HUDEP-2 (cell line): ENCODE measurements around the gene GPC6.

Source experiments
- DNase-seq, 76 experiments: peaks; one replicate each; lab custom pipeline; 2025; ENCODE audit not compliant: unreplicated experiment in 76 of 76; lab: John Stamatoyannopoulos, UW

GPC6 gene

DNA sequence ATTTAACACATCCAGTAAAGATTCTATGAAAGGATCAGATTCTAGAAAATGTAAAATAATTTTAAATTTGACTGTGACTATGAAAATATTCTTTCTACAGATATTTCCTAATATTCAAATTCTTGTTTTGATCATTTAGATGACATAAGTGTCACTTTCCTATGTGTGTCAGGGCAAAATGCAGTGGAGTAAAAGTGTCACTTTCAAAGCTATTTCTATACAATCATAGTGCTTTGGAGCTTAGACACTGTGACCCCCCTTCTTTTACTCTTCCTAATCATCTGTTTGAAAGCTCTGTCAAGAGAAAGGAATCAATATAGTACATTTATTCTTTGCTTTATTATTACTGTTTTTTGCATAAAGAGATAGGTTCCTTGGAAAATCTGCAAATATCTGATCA, 760.9 kb downstream of the GPC6 start:
- no peak for DNase-seq

DNA sequence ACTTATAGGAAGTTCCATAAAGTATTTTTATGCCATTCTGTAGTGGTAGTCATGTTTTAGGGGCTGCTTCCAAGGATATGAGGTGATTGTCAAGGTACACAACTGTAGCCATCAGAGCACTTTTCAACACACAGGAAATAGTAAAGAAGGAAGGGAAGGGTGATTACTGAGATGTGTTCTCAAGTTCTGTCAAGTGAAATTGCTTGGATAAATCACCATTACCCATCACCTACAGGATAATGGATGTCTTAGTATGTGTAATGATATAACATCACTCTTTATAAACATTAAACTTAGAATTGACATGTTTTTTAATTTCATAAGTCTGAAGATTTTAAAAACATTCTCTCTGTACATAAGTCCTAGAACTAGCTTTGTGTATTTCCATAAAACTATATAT, 765.0 kb downstream of the GPC6 start:
- DNase-seq: no peak

DNA sequence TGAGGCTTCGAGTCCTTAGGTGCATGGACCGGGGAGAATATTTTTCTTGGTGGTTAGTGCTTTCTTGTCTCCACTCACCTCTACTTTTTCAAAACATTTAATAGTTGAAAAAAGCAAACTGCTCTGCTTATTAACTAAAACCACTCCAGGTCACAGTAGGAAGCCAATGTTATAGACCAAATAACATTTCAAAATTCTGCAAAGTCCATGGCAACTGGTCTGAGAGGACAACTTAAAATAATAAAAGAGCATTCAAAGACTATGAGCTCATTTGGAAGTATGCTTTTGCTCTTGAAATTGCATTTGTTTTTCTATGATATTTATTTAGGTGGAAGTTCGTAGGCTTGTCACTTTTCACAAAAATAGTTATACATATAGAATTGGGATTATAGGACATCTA, 769.9 kb downstream of the GPC6 start:
- no peak for DNase-seq

DNA sequence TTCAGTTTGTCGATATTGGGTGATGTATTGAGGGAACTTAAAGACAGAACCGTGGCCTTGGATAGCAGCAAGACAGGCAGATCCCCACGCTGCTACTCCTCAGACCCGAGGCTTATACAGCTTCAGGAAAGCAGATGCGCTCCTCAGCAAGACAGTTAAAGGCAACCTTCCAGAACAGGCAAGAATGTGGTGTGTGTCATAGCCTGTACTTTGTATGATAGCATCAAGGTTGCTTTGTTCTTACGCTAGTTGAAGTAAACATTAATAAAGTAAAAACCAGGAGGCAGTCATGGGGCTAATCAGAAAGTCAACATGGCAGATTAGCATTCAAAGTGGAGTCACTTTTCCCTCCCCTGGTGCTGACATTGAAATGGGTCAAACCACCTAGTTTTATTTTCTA, 779.7 kb downstream of the GPC6 start:
- DNase-seq: no peak

DNA sequence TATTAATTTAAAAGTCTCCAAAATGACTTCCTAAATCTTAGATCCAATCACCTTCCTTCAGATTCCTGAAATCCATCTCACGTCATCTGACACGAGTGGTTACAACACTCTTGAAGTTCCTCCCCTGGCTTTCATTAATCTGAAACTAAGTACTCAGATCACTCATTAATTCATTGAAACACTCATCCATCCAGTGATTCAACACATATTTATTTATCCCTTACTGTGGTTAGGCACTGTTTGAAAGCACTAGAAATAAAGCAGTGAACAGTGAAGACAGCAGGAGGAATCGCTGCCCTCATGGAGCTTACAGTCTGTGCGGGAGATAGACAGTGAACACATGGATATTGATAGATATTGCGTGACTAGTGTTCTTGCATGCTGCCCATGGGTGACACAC, 780.5 kb downstream of the GPC6 start:
- DNase-seq: no peak

DNA sequence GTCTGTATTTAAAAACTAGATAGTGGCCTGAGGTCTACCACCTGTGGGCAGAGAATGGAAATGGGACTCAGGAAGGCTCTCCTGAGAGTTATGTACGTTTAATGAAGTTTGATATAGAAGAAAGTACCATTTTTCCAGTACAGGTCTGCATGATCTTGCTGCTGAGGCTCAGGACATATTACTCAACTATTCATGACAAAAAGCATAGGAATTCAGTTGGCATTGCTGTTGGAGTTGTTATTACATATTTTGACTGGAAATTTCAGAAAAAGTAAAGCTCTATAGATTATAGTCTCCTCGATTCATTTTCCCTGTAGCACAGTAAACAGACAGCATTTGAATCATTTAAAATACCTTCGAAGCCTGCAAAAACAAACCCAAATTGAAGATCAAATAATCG, 783.1 kb downstream of the GPC6 start:
- DNase-seq: no peak

DNA sequence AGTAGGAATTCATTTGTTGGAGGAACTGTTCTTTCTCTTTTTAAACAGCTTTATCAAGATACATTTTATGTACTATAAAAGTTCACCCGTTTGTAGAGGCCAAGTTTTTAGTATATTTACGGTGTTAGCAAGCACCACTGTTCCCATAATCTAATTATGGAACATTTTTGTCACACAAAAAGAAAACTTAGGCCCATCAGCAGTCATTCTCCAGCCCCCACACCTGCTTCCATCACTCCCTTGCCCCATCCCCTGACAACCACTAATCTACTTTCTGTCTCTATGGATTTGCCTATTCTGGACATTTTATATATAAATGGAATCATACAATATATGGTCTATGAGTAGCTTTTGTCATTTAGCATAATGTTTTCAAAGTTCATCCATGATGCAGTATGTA, 787.9 kb downstream of the GPC6 start:
- DNase-seq: no peak

DNA sequence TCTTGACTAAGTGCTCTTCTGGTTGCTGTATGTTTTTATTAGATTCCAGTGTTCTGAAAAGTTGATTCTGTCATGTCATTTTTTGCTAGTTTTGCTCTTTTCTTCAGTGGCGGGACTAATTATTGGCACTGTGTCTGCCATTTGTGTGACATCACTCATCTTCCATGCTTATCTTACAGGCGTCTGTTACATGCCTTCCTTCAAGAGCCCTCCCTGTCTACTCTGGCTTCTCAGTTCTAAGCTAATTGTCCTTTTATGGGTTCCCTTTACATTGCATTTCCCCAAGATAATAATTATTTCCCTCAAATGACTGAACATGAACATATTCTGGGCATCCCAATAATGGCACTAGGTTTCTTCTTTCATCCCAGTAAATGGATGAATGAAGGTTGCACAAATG, 793.8 kb downstream of the GPC6 start:
- no peak for DNase-seq

DNA sequence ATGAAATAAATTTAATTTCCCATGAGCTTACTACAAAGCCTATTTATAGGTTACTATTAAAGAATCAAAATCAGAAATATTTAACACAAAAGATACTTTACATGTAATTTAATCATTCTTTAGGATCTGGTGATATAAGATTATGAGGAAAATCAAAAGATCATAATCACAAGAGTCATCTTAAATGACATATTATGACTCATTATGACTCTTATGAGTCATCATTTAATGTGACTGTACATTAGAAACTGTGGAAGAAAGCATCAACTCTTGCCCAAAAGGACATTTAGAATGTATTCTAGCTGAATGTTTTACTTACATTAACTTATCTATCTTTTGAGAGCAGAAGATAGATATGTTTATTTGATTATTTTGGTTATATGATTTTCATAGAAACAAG, 794.2 kb downstream of the GPC6 start:
- no peak for DNase-seq

DNA sequence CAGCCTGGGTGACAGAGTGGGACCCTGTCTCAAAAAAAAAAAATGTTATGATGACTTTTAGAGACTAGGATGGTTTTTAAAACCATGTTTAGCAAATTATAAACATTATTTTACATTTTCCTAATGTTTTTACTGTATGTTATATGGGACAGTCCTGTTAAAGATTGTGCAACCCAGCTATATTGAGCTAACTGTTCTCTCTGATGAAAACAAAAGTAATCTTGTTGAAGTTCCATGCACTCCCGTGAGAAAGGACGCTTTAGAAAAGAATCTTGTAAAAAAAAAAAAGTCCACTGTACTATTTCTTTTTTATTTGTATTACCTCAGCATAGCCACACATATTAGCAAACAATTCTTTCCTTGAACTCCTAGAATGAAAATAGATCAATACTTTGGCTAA, 801.6 kb downstream of the GPC6 start:
- no peak for DNase-seq

DNA sequence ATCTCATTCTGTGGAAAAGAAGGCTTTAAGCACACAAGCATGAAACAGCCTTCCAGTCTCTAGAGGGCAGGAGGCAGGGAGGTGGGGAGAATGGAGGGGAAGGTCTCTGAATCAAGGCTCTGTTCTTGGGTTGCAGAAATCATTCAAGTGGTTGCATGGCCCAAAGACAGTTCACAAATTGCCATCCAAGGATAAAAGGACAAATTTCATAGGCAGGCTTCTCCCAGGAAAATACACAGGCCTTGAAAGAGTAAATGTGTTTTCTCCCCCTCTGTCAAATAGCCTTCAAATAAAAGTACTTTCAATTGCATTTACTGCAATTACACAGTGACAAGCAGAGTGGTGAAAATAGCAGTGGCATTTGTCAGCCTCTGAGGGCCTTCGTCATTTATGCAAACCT, 802.0 kb downstream of the GPC6 start:
- no peak for DNase-seq

DNA sequence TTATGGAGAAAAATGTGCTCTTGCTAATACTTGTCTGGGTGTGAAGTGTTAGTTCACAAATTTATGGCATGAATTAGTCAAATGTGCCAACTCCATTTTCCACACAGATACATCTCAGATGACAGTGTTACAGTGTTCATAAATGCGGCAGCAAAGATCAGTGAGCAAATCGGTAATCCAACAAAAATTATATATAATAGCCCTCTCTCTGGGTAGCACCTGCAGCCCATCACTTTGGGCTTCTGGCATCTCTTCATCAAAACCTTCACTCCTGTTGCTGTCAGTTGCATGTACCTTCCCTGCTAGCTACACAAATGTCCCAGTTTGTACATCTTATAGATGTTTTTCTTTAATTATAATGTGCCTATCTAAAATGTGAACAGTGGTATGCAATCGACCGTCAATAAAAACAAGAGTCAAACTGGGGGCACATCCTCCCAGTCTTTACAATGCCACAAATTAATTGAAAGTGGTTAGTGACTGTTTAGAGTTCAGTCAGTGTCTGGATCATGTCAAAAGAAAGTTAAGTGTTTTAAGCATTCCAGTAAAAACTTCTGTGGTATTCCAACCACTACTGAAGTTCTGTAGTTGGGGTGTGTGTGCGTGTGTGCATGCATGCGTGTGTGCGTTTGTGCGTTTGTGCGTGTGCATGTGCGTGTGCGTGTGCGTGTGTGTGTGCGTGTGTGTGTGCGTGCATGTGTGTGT, 804.0 kb downstream of the GPC6 start:
- no peak for DNase-seq

DNA sequence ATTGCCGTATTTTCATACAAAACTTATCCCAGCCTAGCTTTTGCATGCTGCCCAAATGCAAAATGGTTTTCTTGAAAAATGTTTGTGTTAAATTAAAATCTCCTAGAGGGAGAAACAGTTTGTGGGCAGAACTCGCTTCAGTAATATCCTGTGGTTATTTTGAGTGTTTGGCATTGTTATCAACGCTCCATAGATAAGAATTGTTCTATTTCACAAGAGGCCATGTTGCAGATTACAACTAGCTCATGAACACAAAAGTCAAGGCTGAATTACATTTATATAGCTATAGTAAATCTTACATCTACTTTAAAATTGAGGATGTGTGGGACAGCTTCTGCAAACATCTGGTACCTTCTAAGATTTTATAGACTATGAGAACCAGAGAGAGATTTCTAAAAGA, 805.0 kb downstream of the GPC6 start:
- DNase-seq: no peak

DNA sequence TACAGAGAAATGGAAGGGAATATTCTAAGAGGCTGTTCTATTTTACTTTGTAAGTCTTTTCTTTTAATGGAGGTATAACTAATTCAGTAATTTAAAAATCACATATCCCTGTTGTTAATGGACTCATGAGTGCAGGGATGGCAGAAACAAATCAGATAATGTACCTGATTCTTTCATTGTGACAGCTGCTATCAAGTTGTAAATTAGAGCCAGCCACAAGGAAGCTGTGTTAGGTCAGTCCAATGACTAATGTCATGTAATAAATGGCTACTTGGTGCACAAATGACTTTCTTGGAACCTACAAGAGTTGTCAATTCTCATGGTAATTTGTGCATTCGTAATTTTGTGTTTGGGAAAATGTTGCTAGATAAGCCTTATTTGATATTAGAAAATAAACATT, 806.5 kb downstream of the GPC6 start:
- DNase-seq: no peak

DNA sequence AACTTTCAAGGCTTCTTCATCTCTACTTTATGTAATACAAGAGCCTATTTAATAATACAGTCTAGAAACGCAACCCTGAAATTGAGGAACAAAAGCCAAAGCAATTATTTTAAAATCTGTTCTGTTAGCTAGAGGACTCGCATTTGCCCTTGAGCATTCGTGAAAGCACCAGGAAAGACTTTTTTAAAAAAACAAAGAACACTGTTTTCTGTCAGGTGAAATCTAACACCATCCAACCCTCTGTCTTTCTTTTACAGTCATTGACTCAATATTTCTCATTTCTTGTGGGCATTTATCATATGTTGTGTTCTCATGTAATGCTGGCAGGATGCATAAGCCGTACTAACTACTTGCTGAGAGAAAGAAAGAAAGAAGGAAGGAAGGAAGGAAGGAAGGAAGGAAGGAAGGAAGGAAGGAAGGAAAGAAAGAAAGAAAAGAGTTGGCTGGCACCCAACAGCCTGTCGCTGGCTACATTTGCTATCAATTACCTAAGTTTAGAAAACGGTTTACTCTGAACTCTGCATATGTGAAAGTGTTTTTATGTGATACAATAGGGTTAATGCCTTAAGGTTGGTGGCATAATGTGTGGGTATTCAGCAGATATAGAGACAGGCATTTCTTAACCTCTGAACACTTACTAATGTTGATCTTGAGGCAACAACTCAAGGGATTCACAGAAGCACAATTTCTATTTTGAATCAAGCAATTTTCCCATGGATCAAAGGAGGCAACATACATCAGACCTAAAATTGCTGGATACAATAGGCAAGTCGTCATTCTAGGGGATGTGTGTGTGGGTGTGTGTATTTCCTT, 807.4 kb downstream of the GPC6 start:
- DNase-seq: no peak

DNA sequence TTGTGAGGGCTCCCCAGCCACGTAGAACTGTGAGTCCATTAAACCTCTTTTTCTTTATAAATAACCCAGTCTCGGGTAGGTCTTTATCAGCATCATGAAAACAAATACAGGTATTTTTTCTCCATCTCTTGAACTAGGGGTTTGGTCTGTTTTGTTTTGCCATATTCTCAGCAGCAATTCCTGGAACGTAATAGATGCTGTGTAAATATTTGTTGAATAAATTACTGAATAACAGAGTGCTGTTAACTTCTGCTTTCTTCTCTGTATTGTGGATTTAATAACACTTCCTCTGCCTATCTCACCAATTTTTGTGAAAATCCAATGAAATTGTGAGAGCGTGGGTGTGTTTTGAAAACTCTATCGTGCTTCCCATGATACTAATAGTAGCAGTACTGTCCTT, 823.4 kb downstream of the GPC6 start:
- no peak for DNase-seq

DNA sequence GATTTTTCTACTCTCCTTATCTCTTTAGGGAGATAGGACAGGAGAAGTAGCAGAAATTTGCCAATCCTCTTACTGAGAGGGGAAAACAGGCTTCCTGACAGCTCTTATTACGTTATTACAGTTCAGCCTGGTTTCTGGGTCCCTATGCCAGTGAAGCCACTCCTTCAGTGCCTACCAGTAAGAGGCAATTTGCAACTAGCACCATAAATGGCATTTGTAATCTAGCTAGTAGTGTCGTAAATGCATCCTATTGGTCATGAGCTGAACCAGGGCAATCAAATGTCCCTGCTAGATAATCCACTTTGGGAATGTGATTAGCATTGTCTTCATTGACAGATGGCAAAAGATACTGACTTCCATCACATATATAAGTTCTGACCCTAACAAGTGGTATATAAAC, 824.1 kb downstream of the GPC6 start:
- no peak for DNase-seq

DNA sequence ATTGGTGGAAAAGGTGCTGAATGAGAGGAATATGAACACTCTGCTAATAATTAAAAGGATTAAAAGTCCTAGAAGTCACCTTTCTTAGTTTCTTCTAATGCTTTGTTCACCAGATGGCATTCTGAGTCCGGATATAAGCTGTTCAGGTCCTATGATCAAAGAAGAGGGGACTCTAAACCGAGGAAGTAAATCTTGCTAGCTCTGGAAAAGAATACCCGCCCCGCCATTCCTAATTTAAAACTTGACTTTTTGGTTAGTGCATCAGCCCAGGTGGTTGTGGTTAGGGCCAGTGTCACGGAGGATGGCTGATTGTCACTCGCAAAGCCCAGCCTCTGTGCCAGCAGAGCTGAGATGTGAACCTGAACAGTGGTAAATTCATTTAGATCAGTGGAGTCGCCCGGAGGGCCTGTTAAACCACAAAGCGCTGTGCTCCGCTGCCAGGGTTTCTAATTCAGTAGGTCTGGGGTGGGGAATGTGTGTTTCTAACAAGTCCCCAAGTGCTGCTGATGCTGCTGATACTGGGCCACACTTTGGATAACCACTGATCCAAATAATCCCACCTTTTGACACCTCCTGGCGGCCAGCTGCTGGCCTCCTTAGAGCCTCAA, 827.5 kb downstream of the GPC6 start:
- DNase-seq: no peak

DNA sequence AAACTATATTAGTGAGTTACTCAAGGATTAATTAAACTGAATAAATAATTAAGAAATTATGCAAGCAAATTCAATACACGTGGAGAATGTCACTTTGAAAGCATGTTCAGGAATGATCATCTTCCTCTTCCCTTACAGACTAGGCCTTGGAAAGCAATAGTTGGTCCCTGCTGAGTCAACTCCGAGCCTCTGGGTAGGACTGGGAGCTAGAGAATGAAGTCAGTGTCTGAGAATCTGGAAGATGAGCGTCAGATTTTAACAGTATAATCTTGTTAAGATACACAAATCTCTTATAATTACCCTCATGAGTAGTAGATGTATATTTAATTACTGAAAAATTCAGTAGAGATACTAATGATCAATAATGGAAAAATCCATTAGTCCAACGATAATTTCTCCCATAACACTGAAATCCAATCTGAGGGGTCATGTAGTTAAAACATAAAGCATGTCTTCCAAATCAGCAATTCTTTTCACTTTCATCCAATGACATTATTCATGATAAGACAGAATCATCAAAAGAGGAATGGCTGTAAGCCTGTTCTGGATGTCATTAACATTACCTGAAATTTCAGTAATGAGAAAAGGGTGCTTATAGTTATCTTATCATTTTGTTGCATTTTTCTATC, 829.9 kb downstream of the GPC6 start:
- no peak for DNase-seq

DNA sequence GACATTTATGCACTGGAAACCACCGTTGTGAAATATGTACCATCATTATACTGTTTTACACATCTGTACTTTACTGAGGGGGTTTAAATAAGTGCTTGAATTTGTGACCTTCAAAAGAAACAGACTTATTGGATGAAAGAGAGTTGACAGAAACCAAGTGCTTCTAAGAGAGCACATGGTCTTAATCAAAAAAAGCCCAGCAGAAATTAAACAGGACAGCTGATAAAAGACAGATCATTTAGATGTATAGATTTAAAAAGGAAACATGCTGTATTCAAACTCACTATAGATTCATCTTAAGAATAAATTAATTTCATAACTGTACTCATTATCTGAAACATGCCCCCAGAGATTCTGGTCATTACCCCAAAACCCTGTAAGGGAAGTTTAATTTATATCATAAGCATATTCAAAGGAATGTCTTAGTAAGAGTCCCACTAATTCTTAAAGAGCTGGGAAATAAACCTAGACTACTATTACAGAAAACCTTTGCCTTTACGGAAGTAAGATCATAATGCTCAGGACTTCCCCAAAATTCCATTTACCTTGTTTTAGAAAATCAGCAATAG, 831.1 kb downstream of the GPC6 start:
- no peak for DNase-seq

DNA sequence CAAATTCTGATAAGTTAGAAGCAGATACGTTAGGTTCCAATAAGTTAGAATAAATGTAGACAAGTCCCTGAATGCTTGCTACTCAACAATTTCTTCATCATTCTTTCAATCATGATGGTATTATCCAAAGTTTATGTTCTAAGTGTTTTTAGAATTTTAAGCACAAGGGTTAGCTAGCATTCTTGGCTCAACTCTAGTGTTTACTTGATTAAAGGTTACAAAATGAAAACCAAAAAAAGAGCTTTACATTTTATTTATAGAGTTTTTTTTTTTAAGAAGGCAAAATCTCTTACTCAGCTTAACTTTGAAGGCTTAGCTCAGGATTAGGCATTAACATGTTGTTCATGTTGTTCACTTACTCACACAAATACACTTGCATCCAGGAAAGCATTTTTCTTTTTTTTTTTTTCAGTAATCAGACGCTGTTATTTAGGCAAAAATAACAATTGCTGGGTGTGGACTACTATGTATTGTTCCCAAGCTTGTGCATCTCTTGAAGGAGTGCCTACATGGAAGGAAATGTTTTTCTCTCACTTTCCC, 832.3 kb downstream of the GPC6 start:
- DNase-seq: no peak
